ENCODE data around the gene MEF2C. TPM values are rescaled to one million over a fixed set of nuclear protein-coding genes. Genes with fewer than 3 reads are reported as not detected.
"Not testable (repeated sequence)": the region's sequence is repeated elsewhere in the genome, so short reads cannot be mapped to it uniquely, and the experiment has no call there.

Gene MEF2C
- total RNA-seq, 4 donors from 2014 or later = 17.3 to 58.0 (median 23.5) TPM

GRCh38 chr5:88862547-88863175, 20.3 kb downstream of the MEF2C start:
- H3K9me3 ChIP-seq = no peaks in the 10 kb centered on the region
- no peaks in the 10 kb centered on the region for H3K27me3 ChIP-seq
- in situ Hi-C loops (cut with MboI; ENCODE audit: low pct_ligation_motif_present in 1 of 4, low pct_unique_long_range_greater_than_20kb in 1 of 4, low sequenced_read_pairs in 3 of 4) (no loop called here), intact Hi-C loops (cut with DNase I; ENCODE audit: low total_unique reads) (no loop called here)
- TF ChIP-seq POLR2A (IDR thresholded peaks at IDR 0.05) (no peak), CTCF (IDR thresholded peaks at IDR 0.05) (no peak), EP300 (IDR thresholded peaks at IDR 0.05; ENCODE audit: low read depth) (no peak), POLR2AphosphoS5 (IDR thresholded peaks at IDR 0.05) (no peak)
- no peaks in the 10 kb centered on the region for H3K36me3 ChIP-seq
- WGBS, 2 donors (ENCODE audit: low coverage in 1 of 2) = 91 to 96% methylated on average over 2 to 5 of the region's 5 CpGs
- H3K4me3 ChIP-seq = no peak overlapping the region
- DNase-seq = no peak
- no peak overlapping the region for H3K27ac ChIP-seq
- H3K4me1 ChIP-seq = no peaks in the 10 kb centered on the region

GRCh38 chr5:88861231-88861630, 21.8 kb downstream of the MEF2C start:
- no peak for DNase-seq
- Histone ChIP-seq H3K4me3 (no peak overlapping the region), H3K27me3 (no peaks in the 10 kb centered on the region), H3K9me3 (no peaks in the 10 kb centered on the region), H3K27ac (no peak overlapping the region), H3K36me3 (no peaks in the 10 kb centered on the region), H3K4me1 (no peaks in the 10 kb centered on the region)
- WGBS, 2 donors (ENCODE audit: low coverage in 1 of 2) = 72 to 91% methylated on average over 2 of the region's 2 CpGs
- intact Hi-C loops (cut with DNase I; ENCODE audit: low total_unique reads) = no loop called here
- in situ Hi-C loops (cut with MboI; ENCODE audit: low pct_ligation_motif_present in 1 of 4, low pct_unique_long_range_greater_than_20kb in 1 of 4, low sequenced_read_pairs in 3 of 4) = no loop called here
- no peak for TF ChIP-seq CTCF (IDR thresholded peaks at IDR 0.05)
- TF ChIP-seq POLR2A (IDR thresholded peaks at IDR 0.05) = no peak
- no peak for TF ChIP-seq POLR2AphosphoS5 (IDR thresholded peaks at IDR 0.05)
- TF ChIP-seq EP300 (IDR thresholded peaks at IDR 0.05; ENCODE audit: low read depth) = no peak

- Histone ChIP-seq H3K4me1 (no peaks in the 10 kb centered on the region), H3K27ac (no peak overlapping the region), H3K9me3 (no peaks in the 10 kb centered on the region), H3K36me3 (no peaks in the 10 kb centered on the region), H3K27me3 (no peaks in the 10 kb centered on the region), H3K4me3 (no peak overlapping the region)
- in situ Hi-C loops (cut with MboI; ENCODE audit: low pct_ligation_motif_present in 1 of 4, low pct_unique_long_range_greater_than_20kb in 1 of 4, low sequenced_read_pairs in 3 of 4) (no loop called here), intact Hi-C loops (cut with DNase I; ENCODE audit: low total_unique reads) (no loop called here)
- no peak for TF ChIP-seq EP300 (IDR thresholded peaks at IDR 0.05; ENCODE audit: low read depth)
- no peak for TF ChIP-seq CTCF (IDR thresholded peaks at IDR 0.05)
- TF ChIP-seq POLR2A (IDR thresholded peaks at IDR 0.05) = no peak
- TF ChIP-seq POLR2AphosphoS5 (IDR thresholded peaks at IDR 0.05) = no peak
- WGBS, 2 donors (ENCODE audit: low coverage in 1 of 2) = 80% methylated on average over 1 of the region's 1 CpG; no CpG with 5 or more reads in 1 of the 2 donors
- no peak for DNase-seq
Measured at GRCh38 chr5:88860501-88860900, 22.5 kb downstream of the MEF2C start.

GRCh38 chr5:88858392-88858791, 24.6 kb downstream of the MEF2C start:
- Histone ChIP-seq H3K36me3 (no peaks in the 10 kb centered on the region), H3K4me3 (no peak overlapping the region), H3K9me3 (no peaks in the 10 kb centered on the region), H3K27ac (no peak overlapping the region), H3K4me1 (no peaks in the 10 kb centered on the region), H3K27me3 (no peaks in the 10 kb centered on the region)
- TF ChIP-seq POLR2AphosphoS5 (IDR thresholded peaks at IDR 0.05) (no peak), EP300 (IDR thresholded peaks at IDR 0.05; ENCODE audit: low read depth) (no peak)
- in situ Hi-C loops (cut with MboI; ENCODE audit: low pct_ligation_motif_present in 1 of 4, low pct_unique_long_range_greater_than_20kb in 1 of 4, low sequenced_read_pairs in 3 of 4) (no loop called here), intact Hi-C loops (cut with DNase I; ENCODE audit: low total_unique reads) (no loop called here)
- DNase-seq = no peak
- 83 to 95% methylated on average over 1 of the region's 1 CpG for WGBS, 2 donors (ENCODE audit: low coverage in 1 of 2)

GRCh38 chr5:88856381-88856780, 26.6 kb downstream of the MEF2C start:
- H3K27ac ChIP-seq; H3K4me3 ChIP-seq; H3K27me3 ChIP-seq; H3K36me3 ChIP-seq; in situ Hi-C loops (cut with MboI; ENCODE audit: low pct_ligation_motif_present in 1 of 4, low pct_unique_long_range_greater_than_20kb in 1 of 4, low sequenced_read_pairs in 3 of 4); H3K9me3 ChIP-seq; DNase-seq; H3K4me1 ChIP-seq; intact Hi-C loops (cut with DNase I; ENCODE audit: low total_unique reads): not testable (repeated sequence)
- 100% methylated on average over 2 of the region's 3 CpGs; no CpG with 5 or more reads in 1 of the 2 donors for WGBS, 2 donors (ENCODE audit: low coverage in 1 of 2)
